GM18868 (cell line): Measurements from ENCODE around the gene HIPK1.
A peak's percentile ranks its signal among the peaks of the same experiment; 100 is the strongest.
"Not testable (repeated sequence)": the region's sequence is repeated elsewhere in the genome, so short reads cannot be mapped to it uniquely, and the experiment has no call there.

ENCODE experiments used
- ATAC-seq: cut with Tn5 transposase; IDR thresholded peaks from one replicate; pipeline ENCODE4 v1.9.1; 2021; ENCODE audit warnings: mild to moderate bottlenecking, moderate library complexity; ENCODE audit not compliant: unreplicated experiment

The HIPK1 gene

DNA sequence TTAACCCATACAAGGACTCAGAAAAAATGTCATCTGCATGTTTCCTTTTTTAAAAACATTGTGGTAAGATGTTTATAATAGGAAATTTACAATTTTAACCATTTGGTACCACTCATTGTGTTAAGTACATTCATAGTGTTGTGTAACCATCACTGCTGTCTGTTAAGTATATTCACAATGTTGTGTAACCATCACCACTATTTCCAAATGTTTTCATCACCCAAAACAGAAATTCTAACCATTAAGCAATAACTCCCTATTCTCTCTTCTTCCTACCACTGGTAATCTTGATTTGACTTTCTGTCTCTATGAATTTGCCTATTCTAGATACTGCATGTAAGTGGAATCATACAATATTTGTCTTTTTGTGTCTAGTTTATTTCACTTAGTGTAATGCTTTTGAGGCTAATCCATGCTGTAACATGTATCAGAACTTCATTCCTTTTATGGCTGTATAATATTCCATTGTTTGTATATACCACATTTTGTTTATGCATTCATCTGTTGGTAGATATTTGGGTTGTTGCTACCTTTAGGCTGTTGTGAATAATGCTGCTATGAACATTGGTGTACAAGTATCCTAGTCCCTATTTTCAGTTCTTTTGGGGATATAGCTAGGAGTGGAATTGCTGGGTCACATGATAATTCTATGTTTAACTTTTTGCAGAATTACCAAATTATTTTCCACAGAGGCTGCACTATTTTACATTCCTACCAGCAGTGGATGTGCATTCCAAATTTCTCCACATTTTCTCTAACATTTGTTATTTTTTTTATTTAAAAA is 14.1 kb downstream of the HIPK1 start:
- no peak for ATAC-seq

DNA sequence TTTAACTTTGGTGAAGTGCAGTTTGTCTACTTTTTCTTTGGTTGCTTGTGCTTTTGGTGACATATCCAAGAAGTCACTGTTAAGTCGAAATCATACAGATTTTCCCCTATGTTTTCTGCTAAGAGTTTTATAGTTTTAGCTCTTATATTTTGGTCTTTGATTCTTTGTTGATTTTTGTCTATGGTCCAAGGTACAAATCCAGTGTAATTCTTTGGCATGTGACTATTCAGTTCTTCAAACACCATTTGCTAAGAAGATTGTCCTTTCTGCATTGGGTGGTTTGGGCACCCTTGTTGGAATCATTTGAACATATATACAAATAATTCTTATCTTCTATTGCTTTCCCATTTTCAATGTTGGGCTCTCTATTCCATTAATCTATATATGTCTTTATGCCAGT is 16.2 kb downstream of the HIPK1 start:
- ATAC-seq: no peak

DNA sequence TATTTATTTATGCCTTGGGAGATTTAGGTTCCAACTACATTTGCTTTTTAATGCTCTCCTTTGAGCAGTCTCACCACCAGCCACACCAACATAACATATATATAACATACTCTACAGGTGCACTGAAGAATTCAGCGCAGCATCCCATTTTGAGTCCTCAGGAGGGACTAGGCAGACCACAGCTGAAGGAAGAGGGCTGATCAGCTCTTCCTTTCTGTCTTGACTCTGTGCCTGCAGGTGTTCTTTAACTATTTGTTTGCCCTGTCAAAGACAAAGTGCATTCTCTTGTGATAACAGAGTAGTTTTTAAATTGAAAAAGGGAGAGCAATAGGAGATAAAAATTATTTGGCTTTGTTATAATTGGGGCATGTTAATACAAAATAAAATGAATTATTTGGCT is 17.0 kb downstream of the HIPK1 start:
- ATAC-seq: no peak

DNA sequence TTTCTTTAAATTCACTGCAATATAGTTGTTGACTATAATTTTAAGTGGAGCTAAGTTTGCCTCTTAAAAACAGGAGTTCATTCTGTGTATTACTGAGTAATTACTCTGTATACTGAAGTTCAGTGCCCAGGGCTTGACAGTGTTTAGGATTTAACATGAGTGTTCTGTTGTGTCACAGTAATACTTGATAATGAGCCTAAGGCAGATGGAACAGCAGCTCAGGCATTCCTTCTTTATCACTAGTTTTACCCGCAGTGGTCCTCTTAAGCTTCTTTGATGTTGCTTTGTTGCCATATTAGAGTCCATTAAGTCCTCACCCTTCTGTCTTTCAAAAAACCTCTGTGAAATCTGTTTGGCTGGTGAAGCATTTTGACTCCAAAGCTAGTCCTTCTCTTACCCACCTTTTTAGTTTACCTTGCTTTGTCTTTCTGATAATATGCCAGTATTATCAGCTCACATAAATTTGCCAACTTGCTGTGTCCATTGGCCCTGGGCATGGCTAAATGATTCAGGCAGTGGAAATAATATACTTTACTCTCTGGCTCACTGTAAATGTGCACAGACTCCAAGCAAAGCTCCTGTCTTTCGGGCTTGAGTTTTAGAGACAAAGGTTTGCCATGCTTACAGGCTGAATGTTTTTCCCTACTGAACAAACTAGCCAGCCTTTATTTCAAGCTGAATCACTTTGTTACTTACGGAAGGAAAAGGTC is 17.7 kb downstream of the HIPK1 start:
- no peak for ATAC-seq

DNA sequence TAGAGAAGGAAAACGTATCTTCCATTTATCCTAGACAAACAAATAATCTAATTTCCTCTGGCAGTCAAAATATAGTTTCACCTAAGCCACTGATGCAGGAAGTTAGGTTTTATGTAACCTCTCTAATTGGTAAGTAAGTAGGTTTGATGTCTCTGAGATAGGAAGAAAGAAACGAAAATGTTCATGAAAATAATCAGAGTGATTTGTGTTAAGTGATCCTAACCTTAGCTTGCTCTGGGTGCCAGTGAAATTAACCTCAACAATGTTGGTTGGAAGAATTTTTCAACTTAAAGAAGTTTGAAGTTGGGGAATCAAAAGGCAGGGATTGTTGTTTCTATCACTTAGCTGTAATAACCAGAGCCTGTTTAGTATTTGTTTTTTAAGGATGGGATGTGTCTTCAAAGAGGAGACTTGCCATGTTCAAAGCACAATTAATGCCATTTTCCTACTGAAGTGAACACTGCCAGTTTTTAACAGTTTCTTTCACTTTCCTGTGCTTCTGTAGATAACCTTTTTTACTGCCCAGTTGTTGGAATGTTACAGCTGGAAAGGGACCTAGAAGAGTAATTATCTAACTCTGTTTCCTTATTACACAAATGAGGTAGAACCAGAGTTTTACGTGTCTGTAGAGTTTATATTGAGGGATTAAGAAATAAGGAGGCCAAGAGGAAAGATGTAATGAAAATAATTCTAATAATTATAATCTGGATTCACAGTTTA is 18.4 kb downstream of the HIPK1 start:
- ATAC-seq: no peak

DNA sequence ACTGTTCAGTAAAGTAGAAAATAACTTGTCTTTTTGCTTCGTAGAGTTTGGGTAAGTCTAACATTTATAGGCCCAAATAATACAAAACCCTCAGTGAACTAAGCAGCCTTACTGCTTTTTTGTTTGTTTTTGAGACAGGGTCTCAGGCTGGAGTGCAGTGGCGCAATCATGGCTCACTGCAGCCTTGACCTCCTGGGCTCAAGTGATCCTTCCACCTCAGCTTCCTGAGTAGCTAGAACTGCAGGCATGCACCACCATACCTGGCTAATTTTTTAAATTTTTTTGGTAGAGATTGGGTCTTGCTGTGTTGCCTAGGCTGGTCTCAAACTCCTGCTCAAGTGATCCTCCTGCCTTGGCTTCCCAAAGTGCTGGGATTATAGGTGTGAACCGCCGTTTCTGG is 19.0 kb downstream of the HIPK1 start:
- ATAC-seq: not testable (repeated sequence)

DNA sequence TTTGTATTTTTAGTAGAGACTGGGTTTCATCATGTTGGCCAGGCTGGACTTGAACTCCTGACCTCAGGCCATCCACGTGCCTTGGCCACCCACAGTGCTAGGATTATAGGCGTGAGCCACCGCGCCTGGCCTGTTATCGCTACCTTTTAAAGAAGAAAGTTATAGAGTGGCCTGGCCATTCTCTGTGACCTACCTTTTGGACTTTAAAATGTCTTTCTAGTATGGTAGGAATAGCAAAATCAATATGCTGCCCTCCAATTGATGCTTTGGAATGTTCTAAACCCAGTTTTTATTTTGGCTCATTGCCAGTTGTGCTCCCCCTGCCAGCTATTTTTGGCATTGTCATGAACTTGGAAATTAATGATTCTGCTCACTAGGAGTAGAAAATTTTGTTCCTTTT is 19.9 kb downstream of the HIPK1 start:
- ATAC-seq: no peak

DNA sequence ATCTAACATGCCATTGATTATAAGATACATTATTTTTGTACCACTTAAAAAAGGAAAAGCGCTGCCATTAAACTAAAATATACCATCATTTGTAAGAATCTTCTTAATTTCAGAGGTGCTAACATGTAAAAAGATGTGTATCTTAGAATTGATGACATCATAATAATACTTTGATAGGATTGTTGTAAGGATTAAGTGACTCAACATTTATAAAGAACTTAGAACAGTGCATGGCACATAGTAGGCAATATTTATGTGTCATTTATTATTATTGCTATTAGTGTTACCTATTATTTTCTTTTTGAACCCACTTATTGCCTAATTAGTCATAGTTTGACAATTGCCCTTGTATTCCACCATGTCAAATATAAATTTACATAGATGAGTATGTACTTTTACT is 21.8 kb downstream of the HIPK1 start:
- ATAC-seq: no peak

DNA sequence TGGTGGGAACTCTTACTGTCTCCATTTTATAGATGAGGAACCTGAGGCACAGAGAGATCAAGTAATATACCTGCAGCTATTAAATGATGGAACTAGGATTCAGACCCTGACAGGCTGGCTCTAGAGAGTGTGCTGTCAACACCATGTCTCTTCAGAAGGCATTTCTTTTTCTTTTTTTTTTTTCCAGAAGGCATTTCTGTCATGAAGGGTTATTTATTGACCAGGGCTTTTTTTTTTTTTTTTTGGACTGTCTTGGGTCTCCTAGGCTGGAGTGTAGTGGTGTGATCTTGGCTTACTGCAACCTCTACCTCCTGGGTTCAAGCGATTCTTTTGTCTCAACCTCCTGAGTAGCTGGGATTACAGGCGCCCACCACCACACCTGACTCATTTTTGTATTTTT is 22.6 kb downstream of the HIPK1 start:
- no peak for ATAC-seq

DNA sequence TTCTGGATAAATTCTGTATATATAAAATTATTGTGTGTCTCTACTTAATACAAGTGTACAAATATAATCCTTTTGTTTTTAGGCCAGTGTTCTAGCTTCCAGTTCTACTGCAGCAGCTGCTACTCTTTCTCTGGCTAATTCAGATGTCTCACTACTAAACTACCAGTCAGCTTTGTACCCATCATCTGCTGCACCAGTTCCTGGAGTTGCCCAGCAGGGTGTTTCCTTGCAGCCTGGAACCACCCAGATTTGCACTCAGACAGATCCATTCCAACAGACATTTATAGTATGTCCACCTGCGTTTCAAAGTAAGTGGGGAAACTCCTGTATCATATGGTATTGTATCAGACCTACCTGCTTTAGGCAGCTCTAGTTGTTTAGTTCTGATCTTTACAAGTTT is 28.9 kb downstream of the HIPK1 start:
- no peak for ATAC-seq

DNA sequence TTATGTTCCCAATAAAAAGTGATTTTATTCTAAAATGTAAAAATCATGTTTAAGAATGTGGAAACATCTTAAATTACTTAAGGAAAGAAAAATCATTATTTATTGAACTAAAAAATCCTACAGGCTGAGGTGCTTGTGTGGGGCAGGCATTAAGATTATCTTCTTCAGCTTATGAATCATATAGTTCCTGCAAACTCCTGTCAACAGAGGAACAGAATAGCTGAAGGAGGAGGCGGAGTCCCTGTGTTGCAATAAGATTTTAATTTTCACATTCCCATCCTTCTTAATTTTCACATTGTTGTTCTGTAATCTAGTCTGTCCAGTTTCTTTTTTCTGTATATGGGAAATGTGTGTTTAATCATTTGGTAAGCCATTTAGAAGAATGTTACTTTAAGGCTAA is 29.6 kb downstream of the HIPK1 start:
- ATAC-seq: no peak

DNA sequence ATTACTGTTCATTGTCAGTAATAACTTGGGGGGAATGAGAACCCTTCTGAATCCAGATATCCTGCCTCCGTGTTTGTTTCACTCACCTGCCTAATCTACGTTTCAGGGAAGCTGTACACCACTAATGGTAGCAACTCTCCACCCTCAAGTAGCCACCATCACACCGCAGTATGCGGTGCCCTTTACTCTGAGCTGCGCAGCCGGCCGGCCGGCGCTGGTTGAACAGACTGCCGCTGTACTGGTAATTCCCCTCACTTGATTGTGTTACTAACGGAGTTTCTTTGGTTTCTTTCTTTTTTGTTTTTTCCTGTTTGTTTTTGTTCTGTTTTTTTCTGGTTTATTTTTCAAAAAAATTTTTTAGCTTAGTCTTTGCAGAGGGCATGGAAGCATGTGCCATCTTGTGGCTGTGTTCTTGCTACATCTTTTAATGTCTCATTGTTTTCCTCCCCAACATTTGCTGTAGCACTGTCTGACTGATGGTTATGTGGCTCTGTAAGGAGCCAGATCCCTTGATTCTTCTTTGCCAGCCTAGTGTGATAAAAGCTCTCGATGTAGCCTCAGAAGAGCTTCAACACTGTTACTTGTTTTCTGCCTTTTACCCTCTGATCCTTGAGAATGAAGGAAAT is 34.3 kb downstream of the HIPK1 start:
- ATAC-seq: no peak

DNA sequence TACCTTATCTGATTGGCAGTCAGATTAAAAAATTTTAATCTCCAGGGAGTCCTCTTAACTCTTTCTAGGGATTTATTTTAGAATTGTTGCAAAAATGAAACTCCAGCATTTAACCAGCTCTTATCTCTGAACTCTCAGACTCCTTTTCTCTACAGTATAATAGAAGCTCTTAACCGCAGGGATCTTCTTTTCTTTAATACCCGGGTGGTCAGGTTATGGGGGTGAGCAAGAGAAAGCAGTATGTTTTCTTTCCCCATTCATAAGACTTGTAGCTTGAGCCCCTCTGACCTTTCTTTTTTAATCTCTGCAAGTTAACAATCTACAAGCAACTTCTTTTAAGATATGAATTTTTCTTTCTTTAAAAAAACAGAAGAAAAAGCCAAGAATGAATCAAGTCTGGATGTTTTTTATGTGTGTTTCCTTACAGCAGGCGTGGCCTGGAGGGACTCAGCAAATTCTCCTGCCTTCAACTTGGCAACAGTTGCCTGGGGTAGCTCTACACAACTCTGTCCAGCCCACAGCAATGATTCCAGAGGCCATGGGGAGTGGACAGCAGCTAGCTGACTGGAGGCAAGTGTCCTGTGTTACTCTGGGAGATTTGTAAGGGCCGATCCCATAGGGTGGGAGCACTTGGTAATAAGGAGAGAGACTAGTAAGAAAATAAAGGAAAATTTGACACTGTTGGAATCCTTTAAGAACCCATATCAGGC is 36.7 kb downstream of the HIPK1 start:
- no peak for ATAC-seq

DNA sequence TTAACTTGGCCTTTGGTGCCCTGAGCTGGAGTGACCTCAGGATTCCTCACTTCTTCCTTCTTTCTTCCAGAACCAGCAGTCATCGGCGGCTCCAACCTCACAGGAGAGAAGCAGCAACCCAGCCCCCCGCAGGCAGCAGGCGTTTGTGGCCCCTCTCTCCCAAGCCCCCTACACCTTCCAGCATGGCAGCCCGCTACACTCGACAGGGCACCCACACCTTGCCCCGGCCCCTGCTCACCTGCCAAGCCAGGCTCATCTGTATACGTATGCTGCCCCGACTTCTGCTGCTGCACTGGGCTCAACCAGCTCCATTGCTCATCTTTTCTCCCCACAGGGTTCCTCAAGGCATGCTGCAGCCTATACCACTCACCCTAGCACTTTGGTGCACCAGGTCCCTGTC is 43.8 kb downstream of the HIPK1 start:
- no peak for ATAC-seq

DNA sequence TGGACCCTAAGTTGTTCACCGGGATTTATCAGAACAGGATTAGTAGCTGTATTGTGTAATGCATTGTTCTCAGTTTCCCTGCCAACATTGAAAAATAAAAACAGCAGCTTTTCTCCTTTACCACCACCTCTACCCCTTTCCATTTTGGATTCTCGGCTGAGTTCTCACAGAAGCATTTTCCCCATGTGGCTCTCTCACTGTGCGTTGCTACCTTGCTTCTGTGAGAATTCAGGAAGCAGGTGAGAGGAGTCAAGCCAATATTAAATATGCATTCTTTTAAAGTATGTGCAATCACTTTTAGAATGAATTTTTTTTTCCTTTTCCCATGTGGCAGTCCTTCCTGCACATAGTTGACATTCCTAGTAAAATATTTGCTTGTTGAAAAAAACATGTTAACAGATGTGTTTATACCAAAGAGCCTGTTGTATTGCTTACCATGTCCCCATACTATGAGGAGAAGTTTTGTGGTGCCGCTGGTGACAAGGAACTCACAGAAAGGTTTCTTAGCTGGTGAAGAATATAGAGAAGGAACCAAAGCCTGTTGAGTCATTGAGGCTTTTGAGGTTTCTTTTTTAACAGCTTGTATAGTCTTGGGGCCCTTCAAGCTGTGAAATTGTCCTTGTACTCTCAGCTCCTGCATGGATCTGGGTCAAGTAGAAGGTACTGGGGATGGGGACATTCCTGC is 46.2 kb downstream of the HIPK1 start:
- peak; percentile 44 for ATAC-seq

DNA sequence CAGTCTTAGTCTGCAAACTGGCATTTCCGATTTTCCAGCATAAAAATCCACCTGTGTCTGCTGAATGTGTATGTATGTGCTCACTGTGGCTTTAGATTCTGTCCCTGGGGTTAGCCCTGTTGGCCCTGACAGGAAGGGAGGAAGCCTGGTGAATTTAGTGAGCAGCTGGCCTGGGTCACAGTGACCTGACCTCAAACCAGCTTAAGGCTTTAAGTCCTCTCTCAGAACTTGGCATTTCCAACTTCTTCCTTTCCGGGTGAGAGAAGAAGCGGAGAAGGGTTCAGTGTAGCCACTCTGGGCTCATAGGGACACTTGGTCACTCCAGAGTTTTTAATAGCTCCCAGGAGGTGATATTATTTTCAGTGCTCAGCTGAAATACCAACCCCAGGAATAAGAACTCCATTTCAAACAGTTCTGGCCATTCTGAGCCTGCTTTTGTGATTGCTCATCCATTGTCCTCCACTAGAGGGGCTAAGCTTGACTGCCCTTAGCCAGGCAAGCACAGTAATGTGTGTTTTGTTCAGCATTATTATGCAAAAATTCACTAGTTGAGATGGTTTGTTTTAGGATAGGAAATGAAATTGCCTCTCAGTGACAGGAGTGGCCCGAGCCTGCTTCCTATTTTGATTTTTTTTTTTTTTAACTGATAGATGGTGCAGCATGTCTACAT is 47.6 kb downstream of the HIPK1 start:
- ATAC-seq: no peak

DNA sequence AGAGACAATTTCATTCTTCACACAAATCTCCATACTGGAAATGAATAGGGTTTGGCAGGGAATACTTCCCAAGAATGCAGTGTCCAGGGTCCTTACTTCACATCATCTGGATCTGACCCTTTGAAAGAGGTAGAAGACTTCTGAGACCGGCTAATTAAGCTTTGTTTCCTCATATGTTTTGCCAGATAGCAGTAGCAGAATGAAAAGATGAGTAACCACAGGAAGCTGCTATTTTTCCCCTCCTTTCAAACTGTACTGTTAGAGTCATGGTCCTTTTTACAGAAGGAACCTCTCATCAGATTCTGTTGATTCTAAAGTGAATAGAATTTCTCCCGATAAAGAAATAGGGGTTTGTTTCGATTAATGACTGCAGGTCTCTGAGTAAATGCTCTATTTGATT is 48.8 kb downstream of the HIPK1 start:
- no peak for ATAC-seq

DNA sequence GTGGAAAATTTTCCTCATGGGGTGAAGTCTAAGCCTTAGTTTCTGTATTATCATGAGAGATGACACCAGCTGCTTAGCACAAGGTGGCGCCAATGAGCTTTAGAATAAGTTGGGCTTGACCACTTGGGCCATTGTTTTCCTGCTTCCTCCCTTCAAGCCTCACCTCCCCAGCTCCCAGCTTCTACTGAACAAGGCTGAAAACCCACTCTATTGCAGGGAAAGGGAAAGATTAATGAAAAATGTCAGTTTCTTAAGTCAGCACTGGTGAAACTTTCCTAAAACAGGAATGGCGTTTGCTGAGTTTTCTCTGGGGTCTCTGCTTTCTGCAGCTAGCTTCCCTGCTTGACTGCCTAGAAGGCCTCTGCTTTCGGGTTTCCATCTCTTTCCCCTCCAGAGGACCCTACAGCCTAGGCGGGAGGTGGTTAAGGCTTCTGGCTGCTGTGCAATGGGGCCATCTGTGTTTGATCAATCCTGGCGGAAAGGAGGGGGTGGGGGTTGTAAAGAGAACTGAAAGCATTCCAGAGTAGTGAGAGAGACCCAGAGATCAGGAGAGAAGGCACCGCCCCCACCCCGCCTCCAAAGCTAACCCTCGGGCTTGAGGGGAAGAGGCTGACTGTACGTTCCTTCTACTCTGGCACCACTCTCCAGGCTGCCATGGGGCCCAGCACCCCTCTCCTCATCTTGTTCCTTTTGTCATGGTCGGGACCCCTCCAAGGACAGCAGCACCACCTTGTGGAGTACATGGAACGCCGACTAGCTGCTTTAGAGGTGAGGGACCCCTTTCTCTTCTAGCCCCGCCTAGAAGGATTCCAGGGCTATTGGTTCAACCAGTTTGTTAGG is 50.0 kb downstream of the HIPK1 start, which contains the start of gene OLFML3:
Gene OLFML3, plus strand, starts transcription at position 612 of the 840 bp plus-strand sequence. Its CDS starts 43 bp downstream, at position 655.
- ATAC-seq: peak; percentile 49

DNA sequence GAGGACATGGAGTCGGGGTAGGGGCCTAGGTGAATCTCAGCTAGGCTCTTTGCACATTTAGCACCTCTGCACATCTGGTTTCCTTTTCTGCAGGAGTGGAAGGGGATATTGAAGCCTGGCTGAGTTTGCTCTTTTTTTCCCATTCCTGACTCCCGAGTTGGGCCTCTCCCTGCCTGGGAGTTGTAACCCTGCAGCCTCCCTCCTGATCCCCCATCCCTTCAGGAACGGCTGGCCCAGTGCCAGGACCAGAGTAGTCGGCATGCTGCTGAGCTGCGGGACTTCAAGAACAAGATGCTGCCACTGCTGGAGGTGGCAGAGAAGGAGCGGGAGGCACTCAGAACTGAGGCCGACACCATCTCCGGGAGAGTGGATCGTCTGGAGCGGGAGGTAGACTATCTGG is 51.0 kb downstream of the HIPK1 start:
- no peak for ATAC-seq
